Natural killer cell (primary cell): ENCODE results near the gene NEK11. TPM values are rescaled to one million over a fixed set of nuclear protein-coding genes. Genes with fewer than 3 reads are reported as not detected.

Experiments
- ATAC-seq, 3 donors: fragments of 150-1000 bp in 2 of 3; fragments of 200-7000 bp in 1 of 3; cut with Tn5 transposase; 1 replicate in 1 of 3; 2 replicates in 2 of 3; pipeline ENCODE4 v1.10.0; 2021; ENCODE audit warnings: mild to moderate bottlenecking in 2 of 3, moderate library complexity in 2 of 3
- DNase-seq, 2 donors: peaks; one replicate each; pipeline versions ENCODE4 v3.0.0 to v3.0.0-alpha.2; 2013 to 2021; ENCODE audit warnings: mixed read lengths in 1 of 2
- H3K27ac ChIP-seq: one replicate; pipeline ENCODE4 v1.5.1; 2013; ENCODE audit warnings: mild to moderate bottlenecking, low read length
- H3K27me3 ChIP-seq: one replicate; pipeline ENCODE4 v1.6.1; 2013; ENCODE audit warnings: low read length; ENCODE audit not compliant: control insufficient read depth, insufficient read depth
- H3K36me3 ChIP-seq: one replicate; pipeline ENCODE4 v1.6.1; 2013; ENCODE audit warnings: low read length; ENCODE audit not compliant: control insufficient read depth, insufficient read depth
- H3K4me1 ChIP-seq: one replicate; pipeline ENCODE4 v1.6.1; 2013; ENCODE audit warnings: low read length; ENCODE audit not compliant: control insufficient read depth, insufficient read depth
- H3K4me3 ChIP-seq: one replicate; pipeline ENCODE4 v1.5.1; 2013; ENCODE audit warnings: low read length
- H3K9me3 ChIP-seq: one replicate; pipeline ENCODE4 v1.6.1; 2013; ENCODE audit warnings: low read length; ENCODE audit not compliant: control insufficient read depth, insufficient read depth
- H3K27ac Mint-ChIP-seq, 2 donors: one replicate each; pipeline ENCODE4 v1.8.0; 2022; ENCODE audit warnings: mild to moderate bottlenecking in 2 of 2, mixed read lengths in 2 of 2, moderate library complexity in 1 of 2
- H3K27me3 Mint-ChIP-seq, 2 donors: one replicate each; pipeline ENCODE4 v1.8.0; 2022; ENCODE audit warnings: low read depth in 2 of 2, mixed read lengths in 2 of 2
- H3K36me3 Mint-ChIP-seq: one replicate; pipeline ENCODE4 v1.8.0; 2022; ENCODE audit warnings: mixed read lengths
- H3K4me1 Mint-ChIP-seq, 2 donors: one replicate each; pipeline ENCODE4 v1.8.0; 2022; ENCODE audit warnings: mixed read lengths in 2 of 2
- H3K4me3 Mint-ChIP-seq: one replicate; pipeline ENCODE4 v1.8.0; 2022; ENCODE audit warnings: mild to moderate bottlenecking, moderate library complexity, mixed read lengths
- H3K9me3 Mint-ChIP-seq, 2 donors: one replicate each; pipeline ENCODE4 v1.8.0; 2022; ENCODE audit warnings: mixed read lengths in 2 of 2
- CTCF ChIP-seq: fragments of 200-600 bp; IDR thresholded peaks from one replicate; pipeline ENCODE4 v1.8.0; 2022; ENCODE audit warnings: antibody characterized with exemption
- WGBS: methylation state at CpG from one replicate; pipeline ENCODE4 v1.1.7; 2013; ENCODE audit warnings: missing lambda C conversion rate; ENCODE audit not compliant: insufficient coverage; 5-methylcytosine and 5-hydroxymethylcytosine counted together
- intact Hi-C: fragments of 100-400 bp; cut with micrococcal nuclease; formaldehyde crosslinking; loops from one replicate; pipeline ENCODE4 v1.14.2; 2022
- total RNA-seq, 4 donors: library from RNA; stranded (reverse); fragments of 120-200 nt in 1 of 4; gene quantifications; one replicate each; pipeline versions ENCODE4 v1.2.3 to v1.2.4, GENCODE V29; 2013 to 2022

The NEK11 gene
- total RNA-seq, 3 donors from 2014 or later (not counting 1 experiment from before 2014, with no cell fraction given), result 2.6 to 3.6 (median 3.5) TPM

- ATAC-seq, result no peak
- H3K4me3 ChIP-seq, result no peak overlapping the region
Observed at GRCh38 chr3:131231710-131232389, 205.2 kb downstream of the NEK11 start.

GRCh38 chr3:131232711-131233267 lies 206.1 kb downstream of the NEK11 start:
- peaks cover 0 to 1% of the 10 kb centered on the region in 2 donors for H3K27me3 Mint-ChIP-seq

More at GRCh38 chr3:131231710-131232389, 205.2 kb downstream of the NEK11 start:
- Mint-ChIP-seq H3K9me3 (no peaks in the 10 kb centered on the region), H3K27ac (no peak overlapping the region), H3K4me3 (no peak overlapping the region), H3K4me1 (no peaks in the 10 kb centered on the region), H3K36me3 (no peaks in the 10 kb centered on the region), H3K27me3 (no peaks in the 10 kb centered on the region)
- TF ChIP-seq CTCF, result no peak
- Histone ChIP-seq H3K27ac (no peak overlapping the region), H3K9me3 (no peaks in the 10 kb centered on the region), H3K4me1 (no peaks in the 10 kb centered on the region), H3K36me3 (no peaks in the 10 kb centered on the region), H3K27me3 (no peaks in the 10 kb centered on the region)
- intact Hi-C loops, result no loop called here
- WGBS, result 94% methylated on average over 3 of the region's 3 CpGs
- DNase-seq, result no peak

DNA sequence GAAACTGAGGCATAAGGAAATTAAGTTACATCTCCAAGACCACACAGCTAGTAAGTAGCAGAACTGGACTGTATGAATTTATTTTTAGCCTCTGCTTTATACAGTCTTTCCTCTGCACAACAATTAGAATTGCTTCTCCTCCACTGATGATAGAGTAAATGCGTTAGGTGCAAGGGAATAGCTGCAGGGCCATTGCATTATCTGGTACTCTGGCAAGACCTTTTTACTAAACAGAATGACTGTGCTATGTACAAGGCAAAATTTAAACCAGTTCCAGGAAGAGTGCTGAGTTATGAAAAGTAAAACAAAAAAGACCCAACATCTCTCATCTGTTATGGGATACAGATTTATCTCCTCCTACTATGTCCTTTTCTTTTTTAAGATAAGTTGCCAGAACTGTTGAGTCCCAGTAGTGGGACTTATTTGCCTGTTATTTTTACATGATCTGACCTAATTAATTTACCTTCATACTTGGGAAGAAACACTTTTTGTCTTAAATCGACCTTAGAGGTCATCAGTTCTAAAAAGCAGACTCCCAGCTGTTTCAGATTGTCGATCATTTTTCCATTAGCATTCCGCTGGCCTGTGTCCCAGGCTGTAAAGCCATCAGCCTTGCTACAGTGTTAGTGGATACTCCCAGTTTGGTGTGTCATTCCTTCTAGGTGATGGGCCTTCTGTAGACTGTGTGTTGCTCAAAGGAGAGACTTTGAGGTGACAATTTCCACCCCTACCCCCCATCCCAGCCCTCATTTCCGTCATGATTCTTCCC lies 207.4 kb downstream of the NEK11 start:
- no peaks in the 10 kb centered on the region for H3K4me1 ChIP-seq
- Mint-ChIP-seq H3K27me3 (peaks cover 0 to 7% of the 10 kb centered on the region in 2 donors), H3K4me1 (no peaks in the 10 kb centered on the region), H3K9me3 (no peaks in the 10 kb centered on the region), H3K36me3 (no peaks in the 10 kb centered on the region), H3K4me3 (no peak overlapping the region), H3K27ac (no peak overlapping the region)
- H3K27me3 ChIP-seq, result no peaks in the 10 kb centered on the region
- WGBS, result 89% methylated on average over 5 of the region's 5 CpGs
- no peaks in the 10 kb centered on the region for H3K9me3 ChIP-seq
- no peaks in the 10 kb centered on the region for H3K36me3 ChIP-seq
- DNase-seq (no peak), ATAC-seq (no peak)
- no peak for TF ChIP-seq CTCF
- H3K4me3 ChIP-seq, result no peak overlapping the region
- intact Hi-C loops, result no loop called here
- no peak overlapping the region for H3K27ac ChIP-seq

More at GRCh38 chr3:131232711-131233267, 206.1 kb downstream of the NEK11 start:
- H3K4me1 Mint-ChIP-seq, result no peaks in the 10 kb centered on the region
- H3K27me3 ChIP-seq, result no peaks in the 10 kb centered on the region
- H3K36me3 ChIP-seq, result no peaks in the 10 kb centered on the region
- intact Hi-C loops, result no loop called here
- no peaks in the 10 kb centered on the region for H3K9me3 ChIP-seq
- H3K4me1 ChIP-seq, result no peaks in the 10 kb centered on the region
- TF ChIP-seq CTCF, result no peak
- H3K9me3 Mint-ChIP-seq, result no peaks in the 10 kb centered on the region
- no peaks in the 10 kb centered on the region for H3K36me3 Mint-ChIP-seq
- H3K4me3 ChIP-seq, result no peak overlapping the region
- DNase-seq (no peak), ATAC-seq (no peak)
- no peak overlapping the region for H3K27ac Mint-ChIP-seq
- no peak overlapping the region for H3K4me3 Mint-ChIP-seq
- WGBS, result 93% methylated on average over 2 of the region's 3 CpGs
- H3K27ac ChIP-seq, result no peak overlapping the region
